HK-2 (cell line): ENCODE results near the gene QPRT.
"Not testable (repeated sequence)": the region's sequence is repeated elsewhere in the genome, so short reads cannot be mapped to it uniquely, and the experiment has no call there.

Experiments
- DNase-seq: peaks from one replicate; pipeline ENCODE4 v3.0.0-alpha.2; 2018; ENCODE audit not compliant: unreplicated experiment

The QPRT gene

GRCh38 chr16:29720703-29721102, 41.7 kb downstream of the QPRT start:
- no peak for DNase-seq

GRCh38 chr16:29721167-29721879, 42.3 kb downstream of the QPRT start:
- DNase-seq, result peak; percentile 77

GRCh38 chr16:29726845-29727377, 47.9 kb downstream of the QPRT start:
- DNase-seq, result peak; percentile 12

GRCh38 chr16:29727452-29727851, 48.5 kb downstream of the QPRT start:
- no peak for DNase-seq

- DNase-seq, result peak; percentile 5
Measured at GRCh38 chr16:29729116-29729521, 50.1 kb downstream of the QPRT start.

GRCh38 chr16:29730649-29731048, 51.7 kb downstream of the QPRT start:
- DNase-seq, result no peak

- DNase-seq, result not testable (repeated sequence)
Measured at GRCh38 chr16:29731768-29732601, 53.0 kb downstream of the QPRT start.

- DNase-seq, result no peak
Measured at GRCh38 chr16:29734786-29735185, 55.8 kb downstream of the QPRT start.

GRCh38 chr16:29736112-29736511, 57.1 kb downstream of the QPRT start:
- DNase-seq, result no peak

GRCh38 chr16:29736764-29737163, 57.8 kb downstream of the QPRT start:
- DNase-seq, result no peak

GRCh38 chr16:29737713-29738112, 58.7 kb downstream of the QPRT start:
- DNase-seq, result no peak

- DNase-seq, result no peak
Measured at GRCh38 chr16:29738514-29738913, 59.5 kb downstream of the QPRT start.

- DNase-seq, result not testable (repeated sequence)
Measured at GRCh38 chr16:29739927-29740629, 61.1 kb downstream of the QPRT start.

GRCh38 chr16:29740630-29741015, 61.6 kb downstream of the QPRT start:
- not testable (repeated sequence) for DNase-seq

- DNase-seq, result no peak
Measured at GRCh38 chr16:29742683-29743275, 63.8 kb downstream of the QPRT start.

GRCh38 chr16:29743475-29743826, 64.5 kb downstream of the QPRT start:
- DNase-seq, result no peak

- DNase-seq, result no peak
Measured at GRCh38 chr16:29743827-29744531, 65.0 kb downstream of the QPRT start.

GRCh38 chr16:29744541-29745101, 65.6 kb downstream of the QPRT start:
- no peak for DNase-seq

GRCh38 chr16:29745121-29745852, 66.3 kb downstream of the QPRT start:
- DNase-seq, result no peak

GRCh38 chr16:29745853-29746345, 66.9 kb downstream of the QPRT start, which contains the start of gene C16orf54:
TSS of gene C16orf54 (minus strand) at chr16:29745990. CDS start at chr16:29744951, 1,039 bp downstream.
- DNase-seq, result no peak
